CD14-positive monocyte (primary cell): ENCODE results near the gene MIEF1. TPM values are rescaled to one million over a fixed set of nuclear protein-coding genes. Genes with fewer than 3 reads are reported as not detected.

Source experiments
- DNase-seq, 3 donors: peaks; one replicate each; pipeline ENCODE4 v3.0.0-alpha.2; 2011 to 2022
- H2AFZ ChIP-seq: 2 replicates; pipeline ENCODE4 v1.6.0; 2012; ENCODE audit warnings: mild to moderate bottlenecking, low read depth, low read length, inconsistent platforms; ENCODE audit not compliant: insufficient read depth, poor library complexity, severe bottlenecking
- H3K27ac ChIP-seq, 2 donors: 1 replicate in 1 of 2; 2 replicates in 1 of 2; pipeline ENCODE4 v1.5.1; 2012 to 2013; ENCODE audit warnings: low read length in 2 of 2, control low read depth in 1 of 2, inconsistent platforms in 1 of 2, low read depth in 1 of 2, mild to moderate bottlenecking in 1 of 2
- H3K27me3 ChIP-seq, 2 donors: one replicate each; pipeline versions ENCODE4 v1.6.0 to v1.6.1; 2011 to 2013; ENCODE audit warnings: low read length in 2 of 2; ENCODE audit not compliant: control insufficient read depth in 2 of 2, insufficient read depth in 2 of 2
- H3K36me3 ChIP-seq, 2 donors: replicated peaks in 1 of 2; 1 replicate in 1 of 2; 2 replicates in 1 of 2; pipeline versions ENCODE4 v1.5.1 to v1.6.1; 2012 to 2013; ENCODE audit warnings: low read length in 2 of 2, control low read depth in 1 of 2, inconsistent platforms in 1 of 2, mild to moderate bottlenecking in 1 of 2; ENCODE audit not compliant: insufficient read depth in 2 of 2, control insufficient read depth in 1 of 2
- H3K4me1 ChIP-seq, 2 donors: 1 replicate in 1 of 2; 2 replicates in 1 of 2; pipeline versions ENCODE4 v1.5.1 to v1.6.1; 2012 to 2013; ENCODE audit warnings: low read length in 2 of 2, control low read depth in 1 of 2, inconsistent platforms in 1 of 2, mild to moderate bottlenecking in 1 of 2, moderate library complexity in 1 of 2; ENCODE audit not compliant: insufficient read depth in 2 of 2, control insufficient read depth in 1 of 2
- H3K4me2 ChIP-seq: replicated peaks from 2 replicates; pipeline ENCODE3; 2012; ENCODE audit warnings: low read length, moderate library complexity, mild to moderate bottlenecking; ENCODE audit not compliant: poor library complexity, severe bottlenecking; ENCODE audit errors: extremely low read depth
- H3K4me3 ChIP-seq, 3 experiments: fragments of 200-600 bp in 1 of 3; sonication (generic) in 1 of 3; replicated peaks in 1 of 3; 1 replicate in 2 of 3; 2 replicates in 1 of 3; pipeline ENCODE4 v1.5.1; 2011 to 2013; ENCODE audit warnings: low read length in 3 of 3, mild to moderate bottlenecking in 3 of 3, control low read depth in 2 of 3, low read depth in 2 of 3, inconsistent platforms in 1 of 3, moderate library complexity in 1 of 3
- H3K79me2 ChIP-seq: 2 replicates; pipeline ENCODE4 v1.6.0; 2012; ENCODE audit warnings: mild to moderate bottlenecking, control low read depth, inconsistent platforms, low read length, moderate library complexity; ENCODE audit not compliant: insufficient read depth
- H3K9ac ChIP-seq: 2 replicates; pipeline ENCODE4 v1.6.0; 2017; ENCODE audit warnings: low read length, mild to moderate bottlenecking; ENCODE audit not compliant: insufficient read depth, poor library complexity, severe bottlenecking
- H3K9me3 ChIP-seq, 2 donors: replicated peaks in 1 of 2; 1 replicate in 1 of 2; 2 replicates in 1 of 2; pipeline versions ENCODE4 v1.5.1 to v1.6.1; 2012 to 2013; ENCODE audit warnings: low read length in 2 of 2, control low read depth in 1 of 2; ENCODE audit not compliant: control insufficient read depth in 1 of 2, insufficient read depth in 1 of 2
- H4K20me1 ChIP-seq: 2 replicates; pipeline ENCODE4 v1.6.0; 2012; ENCODE audit warnings: mild to moderate bottlenecking, low read length, control low read depth, moderate library complexity; ENCODE audit not compliant: insufficient read depth
- H3K27ac Mint-ChIP-seq, 7 donors: one replicate each; pipeline ENCODE4 v1.8.0; 2020; ENCODE audit warnings: mild to moderate bottlenecking in 7 of 7, mixed read lengths in 7 of 7, moderate library complexity in 6 of 7, inconsistent platforms in 2 of 7
- H3K27me3 Mint-ChIP-seq, 3 donors: one replicate each; pipeline ENCODE4 v1.8.0; 2021 to 2022; ENCODE audit warnings: low read depth in 3 of 3, mild to moderate bottlenecking in 3 of 3, mixed read lengths in 3 of 3, moderate library complexity in 3 of 3, inconsistent platforms in 1 of 3
- H3K36me3 Mint-ChIP-seq, 2 donors: one replicate each; pipeline ENCODE4 v1.8.0; 2020; ENCODE audit warnings: mixed read lengths in 2 of 2, inconsistent platforms in 1 of 2, mild to moderate bottlenecking in 1 of 2
- H3K4me1 Mint-ChIP-seq: one replicate; pipeline ENCODE4 v1.8.0; 2020; ENCODE audit warnings: mild to moderate bottlenecking, mixed read lengths
- H3K4me3 Mint-ChIP-seq, 2 donors: one replicate each; pipeline ENCODE4 v1.8.0; 2020; ENCODE audit warnings: mild to moderate bottlenecking in 2 of 2, mixed read lengths in 2 of 2, moderate library complexity in 1 of 2
- H3K9me3 Mint-ChIP-seq, 7 donors: one replicate each; pipeline ENCODE4 v1.8.0; 2020 to 2022; ENCODE audit warnings: mixed read lengths in 7 of 7, mild to moderate bottlenecking in 6 of 7, moderate library complexity in 6 of 7, inconsistent platforms in 2 of 7
- CTCF ChIP-seq: fragments of 200-600 bp; IDR thresholded peaks from one replicate; pipeline ENCODE4 v1.8.0; 2022; ENCODE audit warnings: antibody characterized with exemption, mild to moderate bottlenecking
- WGBS: methylation state at CpG from one replicate; pipeline ENCODE4 v1.1.5; 2013; ENCODE audit warnings: missing lambda C conversion rate; ENCODE audit not compliant: insufficient coverage; 5-methylcytosine and 5-hydroxymethylcytosine counted together
- intact Hi-C, 2 donors: fragments of 100-400 bp; cut with micrococcal nuclease; formaldehyde crosslinking; loops; one replicate each; pipeline versions ENCODE4 v1.15.0 to v1.15.1; 2023
- polyA plus RNA-seq, 3 donors: library from polyadenylated mRNA; depleted of rRNA in 1 of 3; unstranded in 2 of 3; stranded (reverse) in 1 of 3; fragments of 300-500 nt in 2 of 3; fragments of >200 nt in 1 of 3; fragmentation: Illumina TruSeq in 2 of 3; gene quantifications; 1 replicate in 2 of 3; 2 replicates in 1 of 3; pipeline ENCODE4 v1.2.3, GENCODE V29; 2012 to 2021

Gene MIEF1
- polyA plus RNA-seq, 3 donors = 9.4 to 14.0 (median 13.3) TPM

- no peaks in the 10 kb centered on the region for H3K9me3 Mint-ChIP-seq
- Histone ChIP-seq H3K4me2 (no peak overlapping the region), H3K4me3 (no peak overlapping the region), H3K9me3 (no peaks in the 10 kb centered on the region), H3K79me2 (no peaks in the 10 kb centered on the region), H3K27me3 (peaks cover 0 to 15% of the 10 kb centered on the region in 2 donors), H3K36me3 (no peaks in the 10 kb centered on the region), H3K9ac (no peak overlapping the region), H3K27ac (no peak overlapping the region), H4K20me1 (no peaks in the 10 kb centered on the region), H3K4me1 (no peaks in the 10 kb centered on the region), H2AFZ (no peak overlapping the region)
- peaks cover 23 to 53% (median 46%) of the 10 kb centered on the region in 3 donors for H3K27me3 Mint-ChIP-seq
- H3K4me3 Mint-ChIP-seq = no peak overlapping the region
- DNase-seq = no peak
- TF ChIP-seq CTCF = no peak
- peaks cover 3% of the 10 kb centered on the region for H3K4me1 Mint-ChIP-seq
- intact Hi-C loops = no loop called here
- whole genome bisulfite sequencing = 53% methylated on average over 3 of the region's 5 CpGs
- H3K36me3 Mint-ChIP-seq = no peaks in the 10 kb centered on the region
- H3K27ac Mint-ChIP-seq = no peak overlapping the region
Observed at GRCh38 chr22:39546889-39547586, 44.9 kb downstream of the MIEF1 start.

- WGBS = 54% methylated on average over 2 of the region's 2 CpGs
- intact Hi-C loops = no loop called here
Observed at GRCh38 chr22:39547587-39547947, 45.5 kb downstream of the MIEF1 start.

More at GRCh38 chr22:39547587-39547947, 45.5 kb downstream of the MIEF1 start:
- Histone ChIP-seq H3K27ac (no peak overlapping the region), H3K79me2 (no peaks in the 10 kb centered on the region), H2AFZ (no peak overlapping the region), H3K9ac (no peak overlapping the region), H4K20me1 (no peaks in the 10 kb centered on the region), H3K4me1 (no peaks in the 10 kb centered on the region), H3K36me3 (no peaks in the 10 kb centered on the region), H3K4me2 (no peak overlapping the region), H3K9me3 (no peaks in the 10 kb centered on the region), H3K27me3 (peaks cover 0 to 18% of the 10 kb centered on the region in 2 donors), H3K4me3 (no peak overlapping the region)
- TF ChIP-seq CTCF = no peak
- no peak for DNase-seq
- peaks cover 3% of the 10 kb centered on the region for H3K4me1 Mint-ChIP-seq
- no peaks in the 10 kb centered on the region for H3K36me3 Mint-ChIP-seq
- H3K27ac Mint-ChIP-seq = no peak overlapping the region
- no peaks in the 10 kb centered on the region for H3K9me3 Mint-ChIP-seq
- no peak overlapping the region for H3K4me3 Mint-ChIP-seq
- H3K27me3 Mint-ChIP-seq = peaks cover 23 to 55% (median 47%) of the 10 kb centered on the region in 3 donors
